Erythroblast (primary cell): ENCODE measurements around the gene ZNF436.

ENCODE experiments used
- GATA1 ChIP-seq: IDR thresholded peaks from 2 replicates; pipeline ENCODE4 v1.6.1; 2011; ENCODE audit warnings: low read depth, mild to moderate bottlenecking, control low read depth, low read length, moderate library complexity
- POLR2A ChIP-seq: IDR thresholded peaks from 2 replicates; pipeline ENCODE4 v1.6.1; 2011; ENCODE audit warnings: mild to moderate bottlenecking, low read length

GRCh38 chr1:23352096-23352695, 17.4 kb downstream of the ZNF436 start:
- TF ChIP-seq POLR2A (no peak), GATA1 (no peak)
